ENCODE data around the gene PET117. TPM values are rescaled to one million over a fixed set of nuclear protein-coding genes. Genes with fewer than 3 reads are reported as not detected.
A peak's percentile ranks its signal among the peaks of the same experiment; 100 is the strongest.
"Not testable (repeated sequence)": the region's sequence is repeated elsewhere in the genome, so short reads cannot be mapped to it uniquely, and the experiment has no call there.

Gene PET117
- 15.0 TPM for total RNA-seq
- long read RNA-seq, transcript PET117-201 (2 exons, 1,141 nt) = major isoform, 28 of 31 reads
- long read RNA-seq, partial matches to known transcripts = 0 of 31 reads
- long read RNA-seq, other reads (novel, unspliced or antisense) = 3 of 31 reads

GRCh38 chr20:18137412-18138265 is at the start of gene PET117, which contains the start of gene KAT14:
TSS of gene PET117 (plus strand) at chr20:18137863. CDS start at chr20:18137956, 93 bp downstream.
TSS of gene KAT14 (plus strand) at chr20:18137863. CDS start at chr20:18142661, 4,798 bp downstream.
- DNase-seq (ENCODE audit: low spot score) = peak; percentile 96

GRCh38 chr20:18088298-18088697 is 49.4 kb upstream of the PET117 start:
- DNase-seq (ENCODE audit: low spot score) = not testable (repeated sequence)

- not testable (repeated sequence) for DNase-seq (ENCODE audit: low spot score)
Measured at GRCh38 chr20:18088841-18089240, 48.8 kb upstream of the PET117 start.

GRCh38 chr20:18090044-18090443 is 47.6 kb upstream of the PET117 start:
- no peak for DNase-seq (ENCODE audit: low spot score)

- no peak for DNase-seq (ENCODE audit: low spot score)
Measured at GRCh38 chr20:18090477-18090876, 47.2 kb upstream of the PET117 start.

GRCh38 chr20:18091623-18092022 is 46.0 kb upstream of the PET117 start:
- DNase-seq (ENCODE audit: low spot score) = no peak

- no peak for DNase-seq (ENCODE audit: low spot score)
Measured at GRCh38 chr20:18092890-18093289, 44.8 kb upstream of the PET117 start.

- DNase-seq (ENCODE audit: low spot score) = no peak
Measured at GRCh38 chr20:18093388-18093787, 44.3 kb upstream of the PET117 start.

GRCh38 chr20:18094191-18094590 is 43.5 kb upstream of the PET117 start:
- no peak for DNase-seq (ENCODE audit: low spot score)

GRCh38 chr20:18100569-18100968 is 37.1 kb upstream of the PET117 start:
- not testable (repeated sequence) for DNase-seq (ENCODE audit: low spot score)

- no peak for DNase-seq (ENCODE audit: low spot score)
Measured at GRCh38 chr20:18101125-18101810, 36.4 kb upstream of the PET117 start.

- no peak for DNase-seq (ENCODE audit: low spot score)
Measured at GRCh38 chr20:18103497-18103896, 34.2 kb upstream of the PET117 start.

GRCh38 chr20:18108326-18108725 is 29.3 kb upstream of the PET117 start:
- no peak for DNase-seq (ENCODE audit: low spot score)

- DNase-seq (ENCODE audit: low spot score) = not testable (repeated sequence)
Measured at GRCh38 chr20:18128574-18128973, 9.1 kb upstream of the PET117 start.

GRCh38 chr20:18132663-18133062 is 5.0 kb upstream of the PET117 start:
- no peak for DNase-seq (ENCODE audit: low spot score)

- DNase-seq (ENCODE audit: low spot score) = no peak
Measured at GRCh38 chr20:18133962-18134361, 3.7 kb upstream of the PET117 start.

GRCh38 chr20:18138266-18138582 is 561 bp downstream of the PET117 start:
- DNase-seq (ENCODE audit: low spot score) = no peak

- no peak for DNase-seq (ENCODE audit: low spot score)
Measured at GRCh38 chr20:18138639-18139583, 1.2 kb downstream of the PET117 start.

GRCh38 chr20:18139832-18140231 is 2.2 kb downstream of the PET117 start:
- no peak for DNase-seq (ENCODE audit: low spot score)

- DNase-seq (ENCODE audit: low spot score) = no peak
Measured at GRCh38 chr20:18144541-18145099, 7.0 kb downstream of the PET117 start.

GRCh38 chr20:18154342-18154741 is 16.7 kb downstream of the PET117 start:
- no peak for DNase-seq (ENCODE audit: low spot score)
